ENCODE results near the gene ITGA5.

ITGA5 gene

DNA sequence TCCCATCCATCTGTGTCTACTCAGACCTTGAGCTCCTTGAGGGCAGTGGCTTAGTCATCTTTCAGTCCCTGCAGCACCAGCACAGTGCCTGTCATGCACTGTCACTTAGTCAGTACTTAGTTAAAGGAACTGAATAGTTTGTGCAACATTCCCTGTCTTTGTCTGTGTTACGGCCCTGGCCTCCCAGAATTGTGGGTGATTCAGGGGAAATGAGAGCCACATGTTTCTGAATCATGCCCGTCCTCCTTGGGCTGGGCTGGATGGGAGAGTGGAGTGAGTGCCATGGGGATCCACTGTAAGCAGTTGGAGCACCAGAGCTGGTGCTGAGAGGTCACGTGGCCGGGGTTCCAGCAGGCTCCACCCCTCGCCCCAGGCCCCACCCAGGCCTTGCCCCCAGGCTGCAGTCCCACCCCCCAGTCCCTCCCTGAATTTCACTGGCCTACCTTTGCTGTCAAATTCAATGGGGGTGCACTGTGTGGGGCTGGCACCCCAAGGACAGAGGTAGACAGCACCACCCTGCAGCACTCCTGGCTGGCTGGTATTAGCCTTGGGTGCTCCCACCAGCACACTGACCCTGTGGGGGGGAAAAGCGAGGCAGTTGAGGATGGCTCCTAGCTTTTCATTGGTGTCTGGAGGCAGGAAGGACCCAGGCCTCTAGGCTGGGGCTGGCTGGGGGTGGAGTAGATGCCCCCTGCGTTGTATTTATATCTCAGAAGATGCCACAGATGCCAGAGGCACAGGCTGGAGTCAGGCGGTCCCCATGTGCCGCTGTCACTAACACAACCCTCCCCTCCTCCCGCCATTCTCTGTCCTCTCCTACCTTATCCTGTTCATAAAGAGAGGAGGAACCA is 7.5 kb downstream of the ITGA5 start:
- no peak for TF ChIP-seq CTCF (IDR thresholded peaks at IDR 0.05; ENCODE audit: insufficient read depth, low read depth, low read length, missing control alignments)
- DNase-seq (ENCODE audit: low read depth): peak; percentile 33
- H3K4me3 ChIP-seq (ENCODE audit: low read depth, low read length): no peak overlapping the region

DNA sequence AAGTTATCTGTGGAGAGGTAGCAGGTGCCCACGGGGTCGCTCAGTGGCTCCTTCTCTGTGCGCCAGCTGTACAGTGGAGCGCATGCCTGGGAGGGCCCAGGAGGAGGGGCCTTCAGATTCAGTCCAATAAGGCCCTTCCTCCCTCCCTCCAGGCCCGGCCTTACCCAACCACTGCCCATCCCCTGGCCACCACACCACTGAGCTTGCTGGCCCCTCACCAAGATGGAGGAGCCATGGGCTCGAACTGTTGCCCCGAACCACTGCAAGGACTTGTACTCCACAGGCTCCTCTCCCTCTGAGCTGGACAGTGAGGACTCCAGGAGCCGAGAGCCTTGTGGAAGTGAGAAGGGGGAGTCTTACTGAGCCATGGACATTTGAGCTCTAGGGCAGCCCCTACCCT is 9.8 kb downstream of the ITGA5 start:
- no peak for TF ChIP-seq CTCF (IDR thresholded peaks at IDR 0.05; ENCODE audit: insufficient read depth, low read depth, low read length, missing control alignments)
- DNase-seq (ENCODE audit: low read depth): no peak
- no peak overlapping the region for H3K4me3 ChIP-seq (ENCODE audit: low read depth, low read length)

GRCh38 chr12:54407183-54407905 is 11.7 kb downstream of the ITGA5 start:
- no peak for TF ChIP-seq CTCF (IDR thresholded peaks at IDR 0.05; ENCODE audit: insufficient read depth, low read depth, low read length, missing control alignments)
- DNase-seq (ENCODE audit: low read depth): no peak
- no peak overlapping the region for H3K4me3 ChIP-seq (ENCODE audit: low read depth, low read length)

- TF ChIP-seq CTCF (IDR thresholded peaks at IDR 0.05; ENCODE audit: insufficient read depth, low read depth, low read length, missing control alignments): no peak
- no peak for DNase-seq (ENCODE audit: low read depth)
- no peak overlapping the region for H3K4me3 ChIP-seq (ENCODE audit: low read depth, low read length)
These were observed 13.5 kb downstream of the ITGA5 start for GRCh38 chr12:54405573-54405972.

DNA sequence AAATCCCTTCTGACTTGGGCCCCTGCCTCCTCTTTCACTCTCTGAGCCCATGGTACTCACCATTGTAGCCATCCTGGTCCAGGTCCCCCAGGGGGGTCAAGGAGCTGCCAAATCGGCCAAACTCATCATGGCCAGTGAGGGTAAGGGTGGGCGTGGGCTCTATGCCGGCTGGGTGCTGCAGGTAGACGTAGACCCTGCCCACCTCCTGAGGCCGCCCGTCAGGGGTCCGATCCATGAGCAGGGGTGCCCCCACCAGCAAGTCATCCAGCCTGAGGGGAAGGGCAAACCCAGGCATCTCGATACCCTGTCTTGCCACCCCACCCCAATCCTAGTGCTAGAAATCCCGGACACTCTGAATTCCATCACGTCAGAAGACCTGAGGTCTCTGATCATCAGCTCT is 14.0 kb downstream of the ITGA5 start:
- DNase-seq (ENCODE audit: low read depth): no peak
- no peak for TF ChIP-seq CTCF (IDR thresholded peaks at IDR 0.05; ENCODE audit: insufficient read depth, low read depth, low read length, missing control alignments)
- H3K4me3 ChIP-seq (ENCODE audit: low read depth, low read length): no peak overlapping the region

DNA sequence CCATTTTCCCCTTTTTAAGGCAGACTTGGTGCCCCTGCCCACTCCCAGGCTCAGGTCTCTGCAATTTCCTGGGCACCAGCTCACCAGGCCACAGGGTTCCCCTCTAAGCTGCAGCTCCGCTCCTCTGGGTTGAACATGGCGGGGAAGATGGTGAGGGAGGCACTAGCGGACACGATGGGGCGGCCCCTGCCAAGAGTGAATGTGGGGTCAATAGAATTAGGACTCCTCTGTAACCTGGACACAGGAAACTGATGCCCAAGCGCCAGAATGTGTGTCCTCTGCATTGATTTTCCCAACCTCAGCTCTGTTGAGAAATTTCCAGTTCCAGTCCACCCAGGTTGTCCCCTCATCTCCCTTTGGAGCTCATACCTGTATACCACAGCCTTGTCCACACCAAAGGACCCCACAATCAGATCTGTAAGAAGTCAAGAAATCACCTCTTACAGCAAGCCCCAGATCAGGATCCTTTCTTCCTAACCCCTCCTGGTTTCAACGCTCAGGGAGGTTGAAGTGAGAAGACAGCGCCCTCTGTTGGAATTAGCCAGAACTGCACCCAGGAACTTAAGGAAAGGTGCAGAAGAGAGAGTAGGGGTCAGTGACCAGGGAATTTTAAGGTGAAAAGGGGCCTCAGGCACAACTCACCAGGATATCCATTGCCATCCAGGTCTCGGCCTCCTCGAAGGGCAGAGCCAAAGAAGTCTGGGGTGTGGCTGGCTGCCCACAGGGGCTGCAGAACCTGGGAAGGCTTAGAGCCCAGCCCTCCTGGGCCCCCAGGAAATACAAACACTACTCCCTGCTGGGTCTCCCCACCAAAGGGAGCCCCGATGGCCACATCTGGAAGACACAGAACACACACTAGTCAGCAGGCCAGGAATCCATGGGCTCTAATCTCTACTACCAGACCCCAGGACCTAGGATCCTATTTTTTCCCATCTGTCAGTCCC is 14.7 kb downstream of the ITGA5 start:
- peak; percentile 96 for TF ChIP-seq CTCF (IDR thresholded peaks at IDR 0.05; ENCODE audit: insufficient read depth, low read depth, low read length, missing control alignments)
- DNase-seq (ENCODE audit: low read depth): peak; percentile 70
- no peak overlapping the region for H3K4me3 ChIP-seq (ENCODE audit: low read depth, low read length)
